ENCODE data around the gene RFT1.

The RFT1 gene

DNA sequence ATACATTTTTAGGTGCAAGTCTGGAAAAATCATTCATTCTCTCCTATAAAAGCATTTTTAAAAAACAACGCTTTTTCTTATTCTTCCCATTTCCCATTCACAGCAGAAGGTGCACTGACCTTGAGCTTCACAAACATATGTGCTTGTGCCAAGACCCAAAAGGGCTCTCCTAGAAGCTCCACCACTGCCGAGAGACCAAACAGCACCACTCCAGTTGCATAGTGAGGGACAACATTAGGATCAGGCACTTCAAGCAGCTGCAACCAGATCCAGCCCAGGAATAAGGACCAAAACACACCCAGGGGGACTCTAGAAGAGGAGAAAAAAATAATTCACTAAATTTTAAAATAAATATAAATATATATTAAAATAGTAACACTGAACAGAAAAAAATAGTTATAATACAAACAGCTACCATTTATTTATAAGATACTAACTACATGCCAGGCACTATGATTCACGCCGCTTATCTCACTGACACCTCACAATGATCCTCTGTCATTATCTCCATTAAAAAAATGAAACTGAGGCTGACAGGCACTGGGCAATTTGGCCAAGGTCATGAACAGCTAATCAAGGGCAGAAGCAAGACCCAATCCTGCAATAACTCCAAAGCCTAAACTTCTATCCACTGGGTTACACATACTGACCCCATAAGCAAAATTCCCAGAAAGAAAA is 7.8 kb downstream of the RFT1 start:
- Histone ChIP-seq H3K4me3 (ENCODE audit: low read depth in 1 of 2, low read length in 1 of 2) (peak overlapping the region; percentile 30 to 33), H3K27ac (peak overlapping the region; percentile 89), H3K9me3 (no peaks in the 10 kb centered on the region), H3K36me3 (peaks cover 23% of the 10 kb centered on the region), H3K4me1 (ENCODE audit: control insufficient read depth in 1 of 2, insufficient read depth in 1 of 2, low read depth in 1 of 2, low read length in 1 of 2) (peaks cover 50 to 51% of the 10 kb centered on the region in 2 experiments), H3K27me3 (no peaks in the 10 kb centered on the region)
- TF ChIP-seq, protein P1, sequence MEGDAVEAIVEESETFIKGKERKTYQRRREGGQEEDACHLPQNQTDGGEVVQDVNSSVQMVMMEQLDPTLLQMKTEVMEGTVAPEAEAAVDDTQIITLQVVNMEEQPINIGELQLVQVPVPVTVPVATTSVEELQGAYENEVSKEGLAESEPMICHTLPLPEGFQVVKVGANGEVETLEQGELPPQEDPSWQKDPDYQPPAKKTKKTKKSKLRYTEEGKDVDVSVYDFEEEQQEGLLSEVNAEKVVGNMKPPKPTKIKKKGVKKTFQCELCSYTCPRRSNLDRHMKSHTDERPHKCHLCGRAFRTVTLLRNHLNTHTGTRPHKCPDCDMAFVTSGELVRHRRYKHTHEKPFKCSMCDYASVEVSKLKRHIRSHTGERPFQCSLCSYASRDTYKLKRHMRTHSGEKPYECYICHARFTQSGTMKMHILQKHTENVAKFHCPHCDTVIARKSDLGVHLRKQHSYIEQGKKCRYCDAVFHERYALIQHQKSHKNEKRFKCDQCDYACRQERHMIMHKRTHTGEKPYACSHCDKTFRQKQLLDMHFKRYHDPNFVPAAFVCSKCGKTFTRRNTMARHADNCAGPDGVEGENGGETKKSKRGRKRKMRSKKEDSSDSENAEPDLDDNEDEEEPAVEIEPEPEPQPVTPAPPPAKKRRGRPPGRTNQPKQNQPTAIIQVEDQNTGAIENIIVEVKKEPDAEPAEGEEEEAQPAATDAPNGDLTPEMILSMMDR (IDR thresholded peaks at IDR 0.05): no peak

DNA sequence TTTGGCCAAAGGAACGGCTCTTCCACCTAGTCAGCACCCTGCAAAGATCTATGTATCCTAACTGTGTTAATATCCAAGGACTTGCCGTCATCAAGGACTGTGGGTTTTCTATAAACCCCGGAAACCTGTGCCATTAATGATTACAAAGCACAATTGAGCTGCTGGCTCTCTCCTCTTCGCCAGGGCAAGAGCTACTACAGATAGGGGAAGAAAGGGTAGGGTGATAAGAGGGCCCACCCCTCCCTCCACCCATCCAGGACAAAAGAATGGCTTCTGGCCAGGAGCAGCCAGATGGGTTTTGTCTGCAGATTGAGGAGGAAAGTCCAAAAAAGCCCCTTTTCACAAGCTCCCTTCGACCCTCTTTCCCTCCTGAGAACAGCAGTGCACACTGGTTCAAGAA is 9.9 kb downstream of the RFT1 start:
- Histone ChIP-seq H3K36me3 (peaks cover 24% of the 10 kb centered on the region), H3K4me1 (ENCODE audit: control insufficient read depth in 1 of 2, insufficient read depth in 1 of 2, low read depth in 1 of 2, low read length in 1 of 2) (peaks cover 50 to 51% of the 10 kb centered on the region in 2 experiments), H3K27ac (peak overlapping the region; percentile 8), H3K27me3 (no peaks in the 10 kb centered on the region), H3K9me3 (no peaks in the 10 kb centered on the region), H3K4me3 (ENCODE audit: low read depth in 1 of 2, low read length in 1 of 2) (no peak overlapping the region)
- TF ChIP-seq, protein P1 (IDR thresholded peaks at IDR 0.05): no peak

DNA sequence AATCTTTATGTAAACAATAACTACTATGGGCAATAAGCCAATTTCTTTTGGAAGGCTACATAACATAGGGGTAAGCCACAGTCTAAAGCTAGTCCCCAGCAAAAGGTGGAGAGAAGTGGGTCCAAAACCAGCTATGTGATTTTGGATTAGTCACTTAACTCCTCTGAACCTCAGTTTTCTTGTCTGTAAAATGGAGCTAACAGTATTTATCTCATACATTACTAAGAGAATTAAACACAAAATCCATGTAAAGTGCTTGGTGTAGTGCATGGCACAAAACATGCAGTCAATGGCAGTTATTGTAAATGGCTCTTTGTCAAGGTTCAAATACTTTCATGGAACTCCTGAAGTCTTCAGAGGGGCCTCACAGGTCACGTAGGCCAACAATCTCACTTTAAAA is 13.3 kb downstream of the RFT1 start:
- Histone ChIP-seq H3K27me3 (no peaks in the 10 kb centered on the region), H3K36me3 (peaks cover 24% of the 10 kb centered on the region), H3K9me3 (no peaks in the 10 kb centered on the region), H3K4me3 (ENCODE audit: low read depth in 1 of 2, low read length in 1 of 2) (no peak overlapping the region), H3K27ac (peak overlapping the region; percentile 96), H3K4me1 (ENCODE audit: control insufficient read depth in 1 of 2, insufficient read depth in 1 of 2, low read depth in 1 of 2, low read length in 1 of 2) (peaks cover 34 to 36% of the 10 kb centered on the region in 2 experiments)
- TF ChIP-seq, protein P1 (IDR thresholded peaks at IDR 0.05): no peak

DNA sequence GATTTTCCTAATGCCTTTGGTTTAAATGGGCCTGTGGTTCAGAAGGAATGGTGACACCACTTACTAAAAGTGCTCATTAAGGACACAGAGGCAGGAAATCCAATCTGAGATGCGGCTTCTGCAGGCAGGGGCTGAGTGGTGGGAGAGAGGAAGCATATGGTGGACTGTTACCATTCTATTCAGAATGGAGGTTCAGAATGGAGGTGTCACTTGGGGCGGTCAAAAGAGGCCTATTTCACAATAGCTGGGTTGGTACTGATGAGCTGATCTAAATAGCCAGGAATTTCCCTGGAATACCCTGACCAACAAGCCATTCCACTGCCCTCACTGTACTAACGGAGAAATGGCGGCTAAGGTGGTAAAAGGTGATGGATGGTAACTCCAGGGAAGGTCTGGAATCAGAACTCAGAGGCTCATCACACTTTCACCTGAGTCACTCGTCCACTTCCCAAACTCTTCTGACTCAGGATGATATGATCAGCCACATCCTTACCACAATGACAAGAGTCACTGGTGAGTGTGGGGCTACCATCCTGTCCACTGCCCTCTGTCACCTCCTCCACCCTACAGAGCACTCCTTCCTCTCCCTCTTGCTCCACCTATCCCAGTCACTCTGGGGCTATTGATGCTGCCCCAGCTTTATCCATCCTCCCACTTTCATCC is 15.7 kb downstream of the RFT1 start:
- H3K27me3 ChIP-seq: no peaks in the 10 kb centered on the region
- H3K4me3 ChIP-seq (ENCODE audit: low read depth in 1 of 2, low read length in 1 of 2): peak overlapping the region; percentile 38 to 46
- TF ChIP-seq, protein P1 (IDR thresholded peaks at IDR 0.05): peak; percentile 38
- H3K9me3 ChIP-seq: no peaks in the 10 kb centered on the region
- peaks cover 36 to 37% of the 10 kb centered on the region in 2 experiments for H3K4me1 ChIP-seq (ENCODE audit: control insufficient read depth in 1 of 2, insufficient read depth in 1 of 2, low read depth in 1 of 2, low read length in 1 of 2)
- peak overlapping the region; percentile 96 for H3K27ac ChIP-seq
- H3K36me3 ChIP-seq: peaks cover 13% of the 10 kb centered on the region

DNA sequence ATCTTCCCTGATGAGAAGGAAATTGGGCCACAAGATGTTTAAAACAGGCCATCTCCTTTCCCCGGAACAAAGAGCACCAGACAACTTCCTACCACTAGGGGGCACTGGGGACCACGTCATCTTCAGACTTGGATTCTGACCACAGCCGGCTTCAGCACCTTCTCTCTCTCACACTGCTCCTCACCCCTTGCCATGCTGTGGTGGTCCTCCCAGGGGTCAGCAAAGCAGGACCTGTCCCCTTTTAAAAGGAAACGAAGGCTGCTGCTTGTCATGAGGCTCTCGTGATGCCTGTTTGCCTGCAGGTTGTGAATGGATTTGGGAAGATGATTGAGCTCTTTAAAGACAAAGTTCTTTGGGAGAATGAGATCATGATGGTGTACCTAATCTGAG is 16.2 kb downstream of the RFT1 start:
- Histone ChIP-seq H3K4me3 (ENCODE audit: low read depth in 1 of 2, low read length in 1 of 2) (peak overlapping the region; percentile 38 to 46), H3K27ac (peak overlapping the region; percentile 96), H3K36me3 (peaks cover 13% of the 10 kb centered on the region), H3K27me3 (no peaks in the 10 kb centered on the region), H3K4me1 (ENCODE audit: control insufficient read depth in 1 of 2, insufficient read depth in 1 of 2, low read depth in 1 of 2, low read length in 1 of 2) (peaks cover 38% of the 10 kb centered on the region in 2 experiments), H3K9me3 (no peaks in the 10 kb centered on the region)
- TF ChIP-seq, protein P1 (IDR thresholded peaks at IDR 0.05): peak; percentile 89
